PC-3 (cell line): ENCODE measurements around the gene SGCD. TPM values are rescaled to one million over a fixed set of nuclear protein-coding genes. Genes with fewer than 3 reads are reported as not detected.

Experiments
- ATAC-seq: fragments of 200-7000 bp; cut with Tn5 transposase; 2 replicates; pipeline ENCODE4 v1.9.1; 2020; ENCODE audit warnings: mild to moderate bottlenecking, moderate library complexity
- BruUV-seq: library from RNA; stranded (reverse); fragments of 400-500 nt; replicated peaks from 2 replicates; lab custom pipeline; 2021; lab: Mats Ljungman, UMichigan
- CTCF ChIA-PET: fragments of 300-600 bp; sonication (Branson Sonifier 250); formaldehyde crosslinking; loops from one replicate; lab custom pipeline; 2022; ENCODE audit warnings: antibody characterized with exemption; lab: Charles Lee
- POLR2A ChIA-PET: fragments of 300-600 bp; sonication (Branson Sonifier 250); formaldehyde crosslinking; loops from one replicate; lab custom pipeline; 2022; ENCODE audit warnings: antibody characterized with exemption; ENCODE audit not compliant: unreplicated experiment; lab: Charles Lee
- DNase-seq: peaks from one replicate; pipeline ENCODE4 v3.0.0-alpha.2; 2015
- H2AFZ ChIP-seq: fragments of 300-600 bp; sonication (generic); 2 replicates; pipeline ENCODE4 v1.6.0; 2016; ENCODE audit warnings: antibody characterized with exemption, low read length
- H3F3A ChIP-seq: fragments of 300-600 bp; sonication (generic); one replicate; pipeline ENCODE4 v1.6.0; 2017; ENCODE audit warnings: antibody characterized with exemption, low read length, control low read depth, mild to moderate bottlenecking; ENCODE audit not compliant: unreplicated experiment
- H3K27ac ChIP-seq: fragments of 300-600 bp; sonication (generic); 2 replicates; pipeline ENCODE4 v1.5.1; 2016; ENCODE audit warnings: mild to moderate bottlenecking, low read length
- H3K27me3 ChIP-seq: fragments of 300-600 bp; sonication (generic); 2 replicates; pipeline ENCODE4 v1.6.1; 2016; ENCODE audit warnings: low read length, mixed read lengths
- H3K36me3 ChIP-seq: fragments of 300-600 bp; sonication (generic); 2 replicates; pipeline ENCODE4 v1.6.1; 2016; ENCODE audit warnings: low read depth, mixed run types, low read length, mixed read lengths
- H3K4me1 ChIP-seq: fragments of 300-600 bp; sonication (generic); 2 replicates; pipeline ENCODE4 v1.5.1; 2016; ENCODE audit warnings: low read length; ENCODE audit not compliant: insufficient read depth
- H3K4me2 ChIP-seq: fragments of 300-600 bp; sonication (generic); 2 replicates; pipeline ENCODE4 v1.6.0; 2016; ENCODE audit warnings: low read length
- H3K4me3 ChIP-seq: fragments of 300-600 bp; sonication (generic); 2 replicates; pipeline ENCODE4 v1.5.1; 2016; ENCODE audit warnings: mild to moderate bottlenecking, low read length, mixed read lengths
- H3K79me2 ChIP-seq: fragments of 300-600 bp; sonication (generic); 2 replicates; pipeline ENCODE4 v1.6.1; 2017; ENCODE audit warnings: low read length, mixed read lengths
- H3K9ac ChIP-seq: fragments of 300-600 bp; sonication (generic); 2 replicates; pipeline ENCODE4 v1.6.0; 2016; ENCODE audit warnings: mild to moderate bottlenecking, low read length
- H3K9me2 ChIP-seq: fragments of 300-600 bp; sonication (generic); replicated peaks from 2 replicates; pipeline ENCODE4 v1.6.1; 2016; ENCODE audit warnings: mixed run types, low read length, mixed read lengths
- H3K9me3 ChIP-seq: fragments of 300-600 bp; sonication (generic); 2 replicates; pipeline ENCODE4 v1.6.1; 2016; ENCODE audit warnings: low read length, mixed read lengths
- H4K20me1 ChIP-seq: fragments of 300-600 bp; sonication (generic); 2 replicates; pipeline ENCODE4 v1.6.1; 2016; ENCODE audit warnings: low read length, mixed read lengths
- CTCF ChIP-seq: fragments of 300-600 bp; sonication (generic); conservative IDR thresholded peaks from 2 replicates; pipeline ENCODE4 v1.5.1; 2017; ENCODE audit warnings: antibody characterized with exemption, low read depth, mild to moderate bottlenecking, low read length
- EZH2 ChIP-seq: fragments of 300-600 bp; sonication (generic); IDR thresholded peaks from one replicate; pipeline ENCODE4 v1.6.1; 2017; ENCODE audit warnings: antibody characterized with exemption, mild to moderate bottlenecking, low read length; ENCODE audit not compliant: unreplicated experiment
- EZH2phosphoT487 ChIP-seq: fragments of 300-600 bp; sonication (generic); IDR thresholded peaks from 2 replicates; pipeline ENCODE4 v1.6.1; 2018; ENCODE audit warnings: mild to moderate bottlenecking, antibody characterized with exemption, low read length, borderline replicate concordance
- intact Hi-C: fragments of 100-400 bp; cut with micrococcal nuclease; formaldehyde crosslinking; loops from 2 replicates; pipeline ENCODE4 v1.9.0; 2023
- total RNA-seq: library from RNA; depleted of rRNA; stranded (reverse); fragments of >200 nt; gene quantifications from 2 replicates; pipeline ENCODE4 v1.2.3, GENCODE V29; 2014

The SGCD gene
- total RNA-seq, 1 experiment from 2014 or later, result 0.15 TPM

DNA sequence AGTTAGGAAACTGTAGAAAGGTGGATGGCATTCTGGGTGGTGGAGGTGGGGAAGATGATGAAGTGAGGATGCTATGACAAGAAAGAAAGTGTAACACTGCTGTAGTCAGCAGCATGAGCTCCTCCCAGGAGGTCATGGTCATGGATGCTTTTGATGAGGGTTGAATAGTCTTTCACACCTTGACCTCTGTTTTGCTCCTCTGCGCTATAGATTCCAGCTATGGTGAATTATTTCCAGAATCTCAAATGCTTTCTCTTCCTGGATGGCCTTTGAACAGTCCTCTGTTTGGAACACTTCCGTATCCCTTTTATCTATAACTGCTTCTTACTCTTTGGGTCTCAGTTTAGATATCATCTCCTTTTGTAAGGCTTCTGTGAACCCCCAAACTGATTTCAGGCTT, 357.3 kb downstream of the SGCD start:
- H3K27ac ChIP-seq, result no peak overlapping the region
- no peak overlapping the region for H3K4me2 ChIP-seq
- no TSS peak for BruUV-seq
- ChIA-PET CTCF (interaction anchor here (0.6 kb wide), 1 partner anchor 74 kb away, joined by 3 read pairs; no protein-coding TSS in a partner anchor), POLR2A (no interaction called here)
- H3K36me3 ChIP-seq, result no peaks in the 10 kb centered on the region
- H3K9me2 ChIP-seq, result no peaks in the 10 kb centered on the region
- no peak overlapping the region for H3K9ac ChIP-seq
- H2AFZ ChIP-seq, result no peak overlapping the region
- H4K20me1 ChIP-seq, result no peaks in the 10 kb centered on the region
- no peak for ATAC-seq
- H3F3A ChIP-seq, result no peaks in the 10 kb centered on the region
- no peaks in the 10 kb centered on the region for H3K79me2 ChIP-seq
- no peaks in the 10 kb centered on the region for H3K4me1 ChIP-seq
- peaks cover 28% of the 10 kb centered on the region for H3K27me3 ChIP-seq
- no peak overlapping the region for H3K4me3 ChIP-seq
- no peaks in the 10 kb centered on the region for H3K9me3 ChIP-seq
- TF ChIP-seq CTCF (no peak), EZH2phosphoT487 (no peak), EZH2 (no peak)
- intact Hi-C loops, result no loop called here
- DNase-seq, result no peak

GRCh38 chr5:156685481-156685880, 358.5 kb downstream of the SGCD start:
- Histone ChIP-seq H4K20me1 (no peaks in the 10 kb centered on the region), H3K9ac (no peak overlapping the region), H3K79me2 (no peaks in the 10 kb centered on the region), H3K9me3 (no peaks in the 10 kb centered on the region), H3K4me2 (no peak overlapping the region), H3K36me3 (no peaks in the 10 kb centered on the region), H3F3A (no peaks in the 10 kb centered on the region), H3K4me1 (no peaks in the 10 kb centered on the region), H3K9me2 (no peaks in the 10 kb centered on the region), H2AFZ (no peak overlapping the region), H3K27me3 (peaks cover 32% of the 10 kb centered on the region), H3K4me3 (no peak overlapping the region), H3K27ac (no peak overlapping the region)
- CTCF ChIA-PET, result no interaction called here
- intact Hi-C loops, result no loop called here
- no TSS peak for BruUV-seq
- POLR2A ChIA-PET, result no interaction called here
- DNase-seq (no peak), ATAC-seq (no peak)
- TF ChIP-seq EZH2 (no peak), EZH2phosphoT487 (no peak), CTCF (no peak)

DNA sequence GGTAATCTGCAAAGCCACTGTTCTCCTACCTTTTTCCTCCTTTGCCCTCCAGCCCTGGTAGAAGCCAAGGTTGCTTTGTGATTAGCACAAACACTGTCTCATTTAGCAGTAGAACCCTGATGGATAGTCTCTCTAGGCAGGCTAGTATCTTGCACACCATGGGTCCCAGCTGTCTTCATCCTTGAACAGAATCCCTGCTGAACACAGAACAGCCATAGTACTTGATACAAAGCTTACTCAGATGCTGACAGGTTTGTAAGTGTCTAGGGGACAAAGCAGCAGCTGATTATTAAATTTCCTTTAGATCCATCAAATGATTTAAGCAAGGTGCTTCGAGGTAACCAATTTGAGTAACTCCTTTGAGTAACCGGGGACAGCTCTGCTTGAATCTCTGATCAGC, 359.4 kb downstream of the SGCD start:
- H3K27me3 ChIP-seq, result peaks cover 32% of the 10 kb centered on the region
- DNase-seq (no peak), ATAC-seq (no peak)
- no peaks in the 10 kb centered on the region for H4K20me1 ChIP-seq
- no peaks in the 10 kb centered on the region for H3K9me2 ChIP-seq
- no peak overlapping the region for H2AFZ ChIP-seq
- H3K27ac ChIP-seq, result no peak overlapping the region
- no peaks in the 10 kb centered on the region for H3K36me3 ChIP-seq
- intact Hi-C loops, result no loop called here
- H3F3A ChIP-seq, result no peaks in the 10 kb centered on the region
- H3K4me1 ChIP-seq, result no peaks in the 10 kb centered on the region
- no peak overlapping the region for H3K4me2 ChIP-seq
- ChIA-PET CTCF (no interaction called here), POLR2A (no interaction called here)
- TF ChIP-seq CTCF (no peak), EZH2phosphoT487 (no peak), EZH2 (no peak)
- BruUV-seq, result no TSS peak
- H3K79me2 ChIP-seq, result no peaks in the 10 kb centered on the region
- H3K4me3 ChIP-seq, result no peak overlapping the region
- no peak overlapping the region for H3K9ac ChIP-seq
- H3K9me3 ChIP-seq, result no peaks in the 10 kb centered on the region
